Vagina (tissue), 2 donors: ENCODE data around the gene ENTREP1. TPM values are rescaled to one million over a fixed set of nuclear protein-coding genes. Genes with fewer than 3 reads are reported as not detected.

Experiments used
- DNase-seq, 2 donors: peaks; one replicate each; pipeline ENCODE4 v3.0.0-alpha.2; 2017; ENCODE audit errors: extremely low spot score in 2 of 2
- H3K27ac ChIP-seq: fragments of 200-600 bp; sonication (generic); one replicate; pipeline ENCODE4 v1.5.1; 2019
- H3K27me3 ChIP-seq: fragments of 200-600 bp; sonication (generic); one replicate; pipeline ENCODE4 v1.5.1; 2019
- H3K36me3 ChIP-seq, 2 donors: fragments of 200-600 bp; sonication (generic); one replicate each; pipeline ENCODE4 v1.5.1; 2017 to 2019
- H3K4me1 ChIP-seq: fragments of 200-600 bp; sonication (generic); one replicate; pipeline ENCODE4 v1.5.1; 2019
- H3K4me3 ChIP-seq, 2 donors: fragments of 200-600 bp; sonication (generic); 1 replicate in 1 of 2; 2 replicates in 1 of 2; pipeline ENCODE4 v1.5.1; 2016 to 2019
- H3K9me3 ChIP-seq: fragments of 200-600 bp; sonication (generic); one replicate; pipeline ENCODE4 v1.5.1; 2019
- CTCF ChIP-seq, 3 experiments: fragments of 450-650 bp in 2 of 3; fragments of 200-600 bp in 1 of 3; sonication (generic) in 1 of 3; IDR thresholded peaks; one replicate each; pipeline ENCODE4 v1.5.1; 2017 to 2019; ENCODE audit warnings: antibody characterized with exemption in 3 of 3, mild to moderate bottlenecking in 2 of 3, moderate library complexity in 2 of 3
- POLR2A ChIP-seq, 2 donors: fragments of 450-650 bp; IDR thresholded peaks; one replicate each; pipeline ENCODE4 v1.6.1; 2017; ENCODE audit warnings: antibody characterized with exemption in 2 of 2, mild to moderate bottlenecking in 2 of 2, moderate library complexity in 2 of 2
- POLR2AphosphoS5 ChIP-seq, 2 donors: sonication (generic); formaldehyde crosslinking; IDR thresholded peaks; one replicate each; pipeline ENCODE4 v1.9.0; 2017; ENCODE audit warnings: antibody characterized with exemption in 2 of 2, mild to moderate bottlenecking in 2 of 2, low read depth in 1 of 2; ENCODE audit not compliant: insufficient read depth in 1 of 2
- intact Hi-C: fragments of 100-400 bp; cut with DNase I; formaldehyde crosslinking; loops from one replicate; pipeline ENCODE4 v1.15.1; 2023
- total RNA-seq: library from RNA; depleted of rRNA; stranded (reverse); fragments of >200 nt; gene quantifications from one replicate; pipeline ENCODE4 v1.2.3, GENCODE V29; 2016

The ENTREP1 gene
- total RNA-seq, 1 donor from 2014 or later = 12.5 TPM

GRCh38 chr9:69391487-69391886 lies 66.5 kb downstream of the ENTREP1 start:
- no peak for TF ChIP-seq CTCF (IDR thresholded peaks at IDR 0.05)
- TF ChIP-seq POLR2A (IDR thresholded peaks at IDR 0.05) = no peak
- TF ChIP-seq POLR2AphosphoS5 (IDR thresholded peaks at IDR 0.05; ENCODE audit: insufficient read depth in 1 of 2, low read depth in 1 of 2) = no peak
- intact Hi-C loops = no loop called here
- Histone ChIP-seq H3K4me3 (no peak overlapping the region), H3K9me3 (no peaks in the 10 kb centered on the region), H3K27me3 (no peaks in the 10 kb centered on the region), H3K4me1 (no peaks in the 10 kb centered on the region), H3K36me3 (peaks cover 0 to 8% of the 10 kb centered on the region in 2 donors), H3K27ac (no peak overlapping the region)
- DNase-seq = no peak

DNA sequence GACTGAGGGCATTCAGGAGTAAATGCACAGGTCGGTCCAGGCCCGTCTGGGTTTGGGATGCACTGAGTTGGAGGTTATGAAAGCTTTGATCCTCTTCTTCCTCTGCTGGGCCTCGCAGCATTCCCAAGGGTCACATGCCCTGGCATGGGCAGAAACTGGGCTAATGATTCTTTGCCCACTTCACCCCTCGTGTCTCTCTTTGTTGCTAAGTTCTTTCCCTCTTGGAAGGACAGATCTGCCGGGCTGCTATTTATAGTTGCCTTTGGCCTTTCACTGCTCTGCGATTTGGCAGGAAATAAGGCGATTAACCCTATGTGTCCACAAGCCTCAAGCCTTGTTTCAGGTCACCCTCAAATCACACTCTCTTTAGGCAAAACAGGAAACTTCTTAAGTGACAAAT lies 66.9 kb downstream of the ENTREP1 start:
- intact Hi-C loops = no loop called here
- Histone ChIP-seq H3K27ac (no peak overlapping the region), H3K4me3 (no peak overlapping the region)

GRCh38 chr9:69392826-69393225 lies 67.8 kb downstream of the ENTREP1 start:
- H3K4me1 ChIP-seq = no peaks in the 10 kb centered on the region
- intact Hi-C loops = no loop called here
- H3K4me3 ChIP-seq = no peak overlapping the region
- DNase-seq = no peak
- no peaks in the 10 kb centered on the region for H3K9me3 ChIP-seq
- no peak overlapping the region for H3K27ac ChIP-seq
- no peak for TF ChIP-seq CTCF (IDR thresholded peaks at IDR 0.05)
- no peak for TF ChIP-seq POLR2AphosphoS5 (IDR thresholded peaks at IDR 0.05; ENCODE audit: insufficient read depth in 1 of 2, low read depth in 1 of 2)
- TF ChIP-seq POLR2A (IDR thresholded peaks at IDR 0.05) = no peak
- H3K36me3 ChIP-seq = no peaks in the 10 kb centered on the region
- H3K27me3 ChIP-seq = no peaks in the 10 kb centered on the region

More for the DNA sequence above, 66.9 kb downstream of the ENTREP1 start:
- TF ChIP-seq CTCF (IDR thresholded peaks at IDR 0.05) (no peak), POLR2A (IDR thresholded peaks at IDR 0.05) (no peak), POLR2AphosphoS5 (IDR thresholded peaks at IDR 0.05; ENCODE audit: insufficient read depth in 1 of 2, low read depth in 1 of 2) (no peak)
- Histone ChIP-seq H3K36me3 (peaks cover 0 to 5% of the 10 kb centered on the region in 2 donors), H3K4me1 (no peaks in the 10 kb centered on the region), H3K27me3 (no peaks in the 10 kb centered on the region), H3K9me3 (no peaks in the 10 kb centered on the region)
- DNase-seq = no peak

DNA sequence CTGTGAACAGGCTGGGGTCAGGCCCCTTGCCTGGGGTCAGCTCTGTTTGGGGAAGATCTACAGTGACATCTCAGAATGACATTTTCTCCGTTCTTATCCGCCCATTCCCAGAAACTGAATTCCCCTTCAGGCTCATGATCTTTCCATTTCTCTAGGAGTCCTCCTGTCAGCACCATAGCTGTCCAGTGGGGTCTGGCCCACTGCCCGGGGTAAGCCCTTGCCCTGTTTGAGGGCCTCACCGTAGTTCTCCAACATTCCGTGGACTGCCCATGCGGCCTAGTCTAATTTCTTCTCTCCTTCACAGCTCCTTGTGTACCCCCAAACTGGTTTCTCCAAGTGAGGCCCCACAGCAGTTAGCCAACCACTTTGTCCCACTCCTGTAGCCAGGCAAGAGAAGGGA lies 68.4 kb downstream of the ENTREP1 start:
- no peaks in the 10 kb centered on the region for H3K4me1 ChIP-seq
- H3K9me3 ChIP-seq = no peaks in the 10 kb centered on the region
- DNase-seq = no peak
- no peaks in the 10 kb centered on the region for H3K36me3 ChIP-seq
- no peak overlapping the region for H3K27ac ChIP-seq
- no peaks in the 10 kb centered on the region for H3K27me3 ChIP-seq
- TF ChIP-seq CTCF (IDR thresholded peaks at IDR 0.05) (no peak), POLR2AphosphoS5 (IDR thresholded peaks at IDR 0.05; ENCODE audit: insufficient read depth in 1 of 2, low read depth in 1 of 2) (no peak), POLR2A (IDR thresholded peaks at IDR 0.05) (no peak)
- intact Hi-C loops = no loop called here
- H3K4me3 ChIP-seq = no peak overlapping the region

DNA sequence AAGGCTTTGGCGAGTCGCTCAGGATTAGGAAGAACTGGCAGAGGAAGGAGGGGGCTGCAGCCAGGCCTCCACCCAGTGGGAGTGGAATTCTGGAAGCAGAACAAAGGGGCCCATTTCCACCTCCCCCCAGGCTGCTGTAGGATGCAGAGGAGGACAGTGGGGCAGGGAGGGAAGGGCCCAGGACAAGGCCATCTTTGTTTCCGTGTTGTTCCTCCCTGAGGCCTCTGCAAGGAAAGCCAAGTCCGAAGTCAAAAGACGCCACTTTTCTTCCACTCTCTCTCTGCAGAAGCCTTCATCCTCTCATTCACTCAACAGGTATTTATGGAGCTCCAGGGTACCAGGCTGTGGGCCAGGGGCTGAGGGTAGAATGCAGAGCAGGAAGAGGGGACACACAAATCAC lies 70.7 kb downstream of the ENTREP1 start:
- Histone ChIP-seq H3K9me3 (no peaks in the 10 kb centered on the region), H3K4me3 (no peak overlapping the region), H3K27ac (no peak overlapping the region), H3K4me1 (no peaks in the 10 kb centered on the region), H3K27me3 (no peaks in the 10 kb centered on the region), H3K36me3 (no peaks in the 10 kb centered on the region)
- peak in 1 of 2 donors; percentile 71 for DNase-seq
- intact Hi-C loops = no loop called here
- TF ChIP-seq CTCF (IDR thresholded peaks at IDR 0.05) (no peak), POLR2A (IDR thresholded peaks at IDR 0.05) (no peak), POLR2AphosphoS5 (IDR thresholded peaks at IDR 0.05; ENCODE audit: insufficient read depth in 1 of 2, low read depth in 1 of 2) (no peak)
